ENCODE measurements around the gene ETFA. TPM values are rescaled to one million over a fixed set of nuclear protein-coding genes. Genes with fewer than 3 reads are reported as not detected.

Gene ETFA
- total RNA-seq, 2 experiments from 2014 or later, result 84.8 to 146 TPM

DNA sequence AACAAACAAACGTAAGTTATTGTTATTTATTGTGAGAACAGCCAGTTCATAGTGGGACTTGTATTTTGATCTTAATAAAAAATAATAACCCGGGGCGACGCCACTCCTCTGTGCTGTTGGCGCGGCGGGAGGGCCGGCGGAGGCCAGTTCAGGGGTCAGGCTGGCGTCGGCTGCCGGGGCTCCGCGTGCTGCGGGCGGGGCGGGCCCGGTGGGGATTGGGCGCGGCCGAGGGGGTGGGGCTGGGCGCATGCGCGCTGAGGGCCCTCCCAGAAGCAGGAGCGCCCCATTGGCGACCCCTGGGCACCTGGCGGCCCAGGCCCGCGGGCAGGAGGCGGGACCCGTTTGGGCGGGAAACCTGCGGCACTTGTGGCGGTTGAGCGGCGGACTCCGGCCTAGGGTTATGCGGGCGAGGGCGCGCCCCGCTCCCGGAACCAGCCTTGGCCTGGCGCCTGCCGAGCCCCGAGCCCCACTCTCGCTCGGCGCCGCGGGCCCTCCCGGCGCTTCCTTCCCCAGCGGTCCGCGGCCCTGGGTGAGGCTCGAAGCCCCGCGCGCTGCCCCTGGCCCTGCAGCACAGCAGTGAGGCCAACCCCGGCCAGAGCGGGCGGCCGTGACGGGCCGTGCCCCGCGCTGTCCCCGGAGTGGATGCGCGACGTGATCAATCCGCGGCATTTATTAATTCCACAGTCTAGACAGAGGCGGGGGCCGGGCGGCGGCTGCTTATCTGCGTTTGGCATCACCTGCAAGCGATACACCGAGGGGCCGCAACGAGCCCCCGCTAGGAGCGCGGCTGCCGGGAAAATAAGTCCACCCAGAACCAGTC is 31.3 kb upstream of the ETFA start:
- Histone ChIP-seq H3K4me2 (ENCODE audit: low read length) (no peak overlapping the region), H3K4me3 (ENCODE audit: low read depth, low read length, poor library complexity, severe bottlenecking) (no peak overlapping the region), H3K79me2 (ENCODE audit: insufficient read depth, low read depth, low read length) (peaks cover 2% of the 10 kb centered on the region; the same call in 1 of the 2 replicates), H2AFZ (ENCODE audit: low read length) (no peak overlapping the region), H3K4me1 (ENCODE audit: insufficient read depth, low read length, poor library complexity, severe bottlenecking) (peaks cover 23% of the 10 kb centered on the region), H3K36me3 (ENCODE audit: insufficient read depth, low read length) (peaks cover 17% of the 10 kb centered on the region), H3K27ac (ENCODE audit: low read depth, low read length, poor library complexity, severe bottlenecking) (no peak overlapping the region), H4K20me1 (ENCODE audit: insufficient read depth, low read length) (peaks cover 5% of the 10 kb centered on the region), H3K9me2 (ENCODE audit: insufficient read depth, low read length) (no peaks in the 10 kb centered on the region), H3K9me3 (ENCODE audit: low read length) (no peaks in the 10 kb centered on the region)
- no peak for DNase-seq (ENCODE audit: low spot score)
- POLR2A ChIA-PET, result no interaction called here
- TF ChIP-seq, protein P1, sequence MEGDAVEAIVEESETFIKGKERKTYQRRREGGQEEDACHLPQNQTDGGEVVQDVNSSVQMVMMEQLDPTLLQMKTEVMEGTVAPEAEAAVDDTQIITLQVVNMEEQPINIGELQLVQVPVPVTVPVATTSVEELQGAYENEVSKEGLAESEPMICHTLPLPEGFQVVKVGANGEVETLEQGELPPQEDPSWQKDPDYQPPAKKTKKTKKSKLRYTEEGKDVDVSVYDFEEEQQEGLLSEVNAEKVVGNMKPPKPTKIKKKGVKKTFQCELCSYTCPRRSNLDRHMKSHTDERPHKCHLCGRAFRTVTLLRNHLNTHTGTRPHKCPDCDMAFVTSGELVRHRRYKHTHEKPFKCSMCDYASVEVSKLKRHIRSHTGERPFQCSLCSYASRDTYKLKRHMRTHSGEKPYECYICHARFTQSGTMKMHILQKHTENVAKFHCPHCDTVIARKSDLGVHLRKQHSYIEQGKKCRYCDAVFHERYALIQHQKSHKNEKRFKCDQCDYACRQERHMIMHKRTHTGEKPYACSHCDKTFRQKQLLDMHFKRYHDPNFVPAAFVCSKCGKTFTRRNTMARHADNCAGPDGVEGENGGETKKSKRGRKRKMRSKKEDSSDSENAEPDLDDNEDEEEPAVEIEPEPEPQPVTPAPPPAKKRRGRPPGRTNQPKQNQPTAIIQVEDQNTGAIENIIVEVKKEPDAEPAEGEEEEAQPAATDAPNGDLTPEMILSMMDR (conservative IDR thresholded peaks at IDR 0.05; ENCODE audit: low read length), result no peak
- TF ChIP-seq EZH2phosphoT487 (IDR thresholded peaks at IDR 0.05; ENCODE audit: borderline replicate concordance, low read depth, low read length), result no peak
- BruUV-seq (replicated peaks), result no TSS peak
- CTCF ChIA-PET (ENCODE audit: unreplicated experiment), result no interaction called here
- intact Hi-C loops (cut with micrococcal nuclease; ENCODE audit: unreplicated experiment), result no loop called here

DNA sequence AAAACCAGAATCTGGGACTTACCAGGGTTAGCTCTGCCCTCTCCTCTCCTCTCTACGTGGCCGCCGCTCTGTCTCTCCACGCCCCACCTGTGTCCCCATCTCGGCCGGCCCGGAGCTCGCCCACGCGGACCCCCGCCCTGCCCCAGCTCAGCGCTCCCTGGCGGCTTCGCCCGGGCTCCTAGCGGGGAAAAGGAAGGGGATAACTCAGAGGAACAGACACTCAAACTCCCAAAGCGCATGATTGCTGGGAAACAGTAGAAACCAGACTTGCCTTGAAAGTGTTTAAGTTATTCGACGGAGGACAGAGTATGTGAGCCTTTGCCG is 30.8 kb upstream of the ETFA start:
- intact Hi-C loops (cut with micrococcal nuclease; ENCODE audit: unreplicated experiment), result no loop called here
- no peak overlapping the region for H3K4me2 ChIP-seq (ENCODE audit: low read length)
- H3K9me2 ChIP-seq (ENCODE audit: insufficient read depth, low read length), result no peaks in the 10 kb centered on the region
- H3K36me3 ChIP-seq (ENCODE audit: insufficient read depth, low read length), result peaks cover 17% of the 10 kb centered on the region
- TF ChIP-seq EZH2phosphoT487 (IDR thresholded peaks at IDR 0.05; ENCODE audit: borderline replicate concordance, low read depth, low read length), result no peak
- TF ChIP-seq, protein P1 (conservative IDR thresholded peaks at IDR 0.05; ENCODE audit: low read length), result no peak
- POLR2A ChIA-PET, result no interaction called here
- CTCF ChIA-PET (ENCODE audit: unreplicated experiment), result no interaction called here
- no peak overlapping the region for H3K4me3 ChIP-seq (ENCODE audit: low read depth, low read length, poor library complexity, severe bottlenecking)
- H3K9me3 ChIP-seq (ENCODE audit: low read length), result no peaks in the 10 kb centered on the region
- peaks cover 5% of the 10 kb centered on the region for H4K20me1 ChIP-seq (ENCODE audit: insufficient read depth, low read length)
- BruUV-seq (replicated peaks), result no TSS peak
- no peak overlapping the region for H2AFZ ChIP-seq (ENCODE audit: low read length)
- H3K27ac ChIP-seq (ENCODE audit: low read depth, low read length, poor library complexity, severe bottlenecking), result no peak overlapping the region
- no peak for DNase-seq (ENCODE audit: low spot score)
- H3K79me2 ChIP-seq (ENCODE audit: insufficient read depth, low read depth, low read length), result peaks cover 7% of the 10 kb centered on the region; the same call in 1 of the 2 replicates
- H3K4me1 ChIP-seq (ENCODE audit: insufficient read depth, low read length, poor library complexity, severe bottlenecking), result peaks cover 27% of the 10 kb centered on the region

DNA sequence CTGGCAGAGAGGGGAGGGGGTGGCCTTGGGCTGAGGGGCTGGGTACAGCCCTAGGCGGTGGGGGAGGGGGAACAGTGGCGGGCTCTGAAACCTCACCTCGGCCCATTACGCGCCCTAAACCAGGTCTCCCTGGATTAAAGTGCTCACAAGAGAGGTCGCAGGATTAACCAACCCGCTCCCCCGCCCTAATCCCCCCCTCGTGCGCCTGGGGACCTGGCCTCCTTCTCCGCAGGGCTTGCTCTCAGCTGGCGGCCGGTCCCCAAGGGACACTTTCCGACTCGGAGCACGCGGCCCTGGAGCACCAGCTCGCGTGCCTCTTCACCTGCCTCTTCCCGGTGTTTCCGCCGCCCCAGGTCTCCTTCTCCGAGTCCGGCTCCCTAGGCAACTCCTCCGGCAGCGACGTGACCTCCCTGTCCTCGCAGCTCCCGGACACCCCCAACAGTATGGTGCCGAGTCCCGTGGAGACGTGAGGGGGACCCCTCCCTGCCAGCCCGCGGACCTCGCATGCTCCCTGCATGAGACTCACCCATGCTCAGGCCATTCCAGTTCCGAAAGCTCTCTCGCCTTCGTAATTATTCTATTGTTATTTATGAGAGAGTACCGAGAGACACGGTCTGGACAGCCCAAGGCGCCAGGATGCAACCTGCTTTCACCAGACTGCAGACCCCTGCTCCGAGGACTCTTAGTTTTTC is 30.2 kb upstream of the ETFA start:
- intact Hi-C loops (cut with micrococcal nuclease; ENCODE audit: unreplicated experiment), result no loop called here
- TF ChIP-seq, protein P1 (conservative IDR thresholded peaks at IDR 0.05; ENCODE audit: low read length), result no peak
- no peak for TF ChIP-seq EZH2phosphoT487 (IDR thresholded peaks at IDR 0.05; ENCODE audit: borderline replicate concordance, low read depth, low read length)
- POLR2A ChIA-PET, result no interaction called here
- Histone ChIP-seq H3K27ac (ENCODE audit: low read depth, low read length, poor library complexity, severe bottlenecking) (no peak overlapping the region), H3K4me1 (ENCODE audit: insufficient read depth, low read length, poor library complexity, severe bottlenecking) (peaks cover 27% of the 10 kb centered on the region), H2AFZ (ENCODE audit: low read length) (no peak overlapping the region), H3K4me3 (ENCODE audit: low read depth, low read length, poor library complexity, severe bottlenecking) (no peak overlapping the region), H3K9me3 (ENCODE audit: low read length) (no peaks in the 10 kb centered on the region), H4K20me1 (ENCODE audit: insufficient read depth, low read length) (peaks cover 5% of the 10 kb centered on the region), H3K9me2 (ENCODE audit: insufficient read depth, low read length) (no peaks in the 10 kb centered on the region), H3K4me2 (ENCODE audit: low read length) (no peak overlapping the region), H3K36me3 (ENCODE audit: insufficient read depth, low read length) (peaks cover 17% of the 10 kb centered on the region), H3K79me2 (ENCODE audit: insufficient read depth, low read depth, low read length) (peaks cover 10% of the 10 kb centered on the region; the same call in 1 of the 2 replicates)
- CTCF ChIA-PET (ENCODE audit: unreplicated experiment), result no interaction called here
- DNase-seq (ENCODE audit: low spot score), result no peak
- BruUV-seq (replicated peaks), result no TSS peak

Data from OCI-LY7 (cell line).